ENCODE results near the gene PTPRE. TPM values are rescaled to one million over a fixed set of nuclear protein-coding genes. Genes with fewer than 3 reads are reported as not detected.

The PTPRE gene
- total RNA-seq, 1 donor from 2014 or later = 13.8 TPM

- intact Hi-C loops (cut with micrococcal nuclease) = no loop called here
- Histone ChIP-seq H3K27ac (replicated peaks) (peak overlapping the region; percentile 80), H3K4me1 (peaks cover 60% of the 10 kb centered on the region), H3K36me3 (no peaks in the 10 kb centered on the region), H3K27me3 (ENCODE audit: low read depth) (no peaks in the 10 kb centered on the region), H3K9me3 (replicated peaks) (peaks cover 17% of the 10 kb centered on the region), H3K4me3 (peak overlapping the region; percentile 46)
- DNase-seq = peak; percentile 80
- TF ChIP-seq, protein P1, sequence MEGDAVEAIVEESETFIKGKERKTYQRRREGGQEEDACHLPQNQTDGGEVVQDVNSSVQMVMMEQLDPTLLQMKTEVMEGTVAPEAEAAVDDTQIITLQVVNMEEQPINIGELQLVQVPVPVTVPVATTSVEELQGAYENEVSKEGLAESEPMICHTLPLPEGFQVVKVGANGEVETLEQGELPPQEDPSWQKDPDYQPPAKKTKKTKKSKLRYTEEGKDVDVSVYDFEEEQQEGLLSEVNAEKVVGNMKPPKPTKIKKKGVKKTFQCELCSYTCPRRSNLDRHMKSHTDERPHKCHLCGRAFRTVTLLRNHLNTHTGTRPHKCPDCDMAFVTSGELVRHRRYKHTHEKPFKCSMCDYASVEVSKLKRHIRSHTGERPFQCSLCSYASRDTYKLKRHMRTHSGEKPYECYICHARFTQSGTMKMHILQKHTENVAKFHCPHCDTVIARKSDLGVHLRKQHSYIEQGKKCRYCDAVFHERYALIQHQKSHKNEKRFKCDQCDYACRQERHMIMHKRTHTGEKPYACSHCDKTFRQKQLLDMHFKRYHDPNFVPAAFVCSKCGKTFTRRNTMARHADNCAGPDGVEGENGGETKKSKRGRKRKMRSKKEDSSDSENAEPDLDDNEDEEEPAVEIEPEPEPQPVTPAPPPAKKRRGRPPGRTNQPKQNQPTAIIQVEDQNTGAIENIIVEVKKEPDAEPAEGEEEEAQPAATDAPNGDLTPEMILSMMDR (IDR thresholded peaks at IDR 0.05; ENCODE audit: borderline replicate concordance) = no peak
These were observed 70.6 kb downstream of the PTPRE start for GRCh38 chr10:127977357-127978009.

DNA sequence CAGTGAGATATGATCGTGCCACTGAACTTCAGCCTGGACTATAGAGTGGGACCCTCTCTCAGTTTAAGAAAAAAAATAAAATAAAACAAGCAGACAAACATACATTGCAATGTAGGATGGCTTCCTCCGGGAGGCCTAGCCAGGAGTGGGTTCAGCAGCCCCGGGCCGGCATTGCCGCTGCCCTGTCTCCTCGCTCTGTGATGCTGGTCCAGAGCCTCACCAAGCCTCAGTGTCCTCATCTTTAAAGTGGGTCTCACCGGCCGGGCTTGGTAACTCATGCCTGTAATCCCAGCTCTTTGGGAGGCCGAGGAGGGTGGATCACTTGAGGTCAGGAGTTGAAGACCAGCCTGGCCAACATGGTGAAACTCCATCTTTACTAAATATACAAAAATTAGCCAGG lies 71.6 kb downstream of the PTPRE start:
- TF ChIP-seq, protein P1 (IDR thresholded peaks at IDR 0.05; ENCODE audit: borderline replicate concordance) = no peak
- Histone ChIP-seq H3K4me1 (peaks cover 70% of the 10 kb centered on the region), H3K27ac (replicated peaks) (peak overlapping the region; percentile 80), H3K27me3 (ENCODE audit: low read depth) (no peaks in the 10 kb centered on the region), H3K4me3 (no peak overlapping the region), H3K36me3 (no peaks in the 10 kb centered on the region), H3K9me3 (replicated peaks) (peaks cover 17% of the 10 kb centered on the region)
- intact Hi-C loops (cut with micrococcal nuclease) = no loop called here
- DNase-seq = no peak

DNA sequence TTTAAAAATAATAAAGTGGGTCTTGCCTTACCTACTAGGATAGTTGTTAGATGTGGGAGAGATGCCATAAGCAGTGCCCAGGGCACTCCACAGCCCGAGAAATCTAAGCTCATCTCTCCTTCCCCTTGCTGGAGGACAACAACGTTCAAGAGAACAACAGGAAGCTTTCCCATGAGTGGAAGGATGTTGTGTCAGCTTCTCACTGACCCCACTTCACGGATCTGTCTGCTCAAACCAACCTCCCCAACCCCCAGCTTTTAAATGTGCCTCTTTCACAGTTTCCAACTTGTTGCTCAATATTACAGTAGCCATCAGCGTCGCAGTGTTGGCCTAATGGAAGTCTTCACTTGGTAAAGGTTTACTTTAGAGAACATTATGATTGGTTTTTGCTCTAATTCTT lies 72.1 kb downstream of the PTPRE start:
- H3K4me1 ChIP-seq = peaks cover 68% of the 10 kb centered on the region
- H3K27me3 ChIP-seq (ENCODE audit: low read depth) = no peaks in the 10 kb centered on the region
- H3K4me3 ChIP-seq = no peak overlapping the region
- intact Hi-C loops (cut with micrococcal nuclease) = no loop called here
- peaks cover 17% of the 10 kb centered on the region for H3K9me3 ChIP-seq (replicated peaks)
- TF ChIP-seq, protein P1 (IDR thresholded peaks at IDR 0.05; ENCODE audit: borderline replicate concordance) = no peak
- no peak for DNase-seq
- H3K27ac ChIP-seq (replicated peaks) = peak overlapping the region; percentile 80
- no peaks in the 10 kb centered on the region for H3K36me3 ChIP-seq

- no peaks in the 10 kb centered on the region for H3K27me3 ChIP-seq (ENCODE audit: low read depth)
- TF ChIP-seq, protein P1 (IDR thresholded peaks at IDR 0.05; ENCODE audit: borderline replicate concordance) = no peak
- H3K4me3 ChIP-seq = no peak overlapping the region
- H3K36me3 ChIP-seq = no peaks in the 10 kb centered on the region
- H3K27ac ChIP-seq (replicated peaks) = peak overlapping the region; percentile 80
- DNase-seq = no peak
- peaks cover 64% of the 10 kb centered on the region for H3K4me1 ChIP-seq
- intact Hi-C loops (cut with micrococcal nuclease) = no loop called here
- H3K9me3 ChIP-seq (replicated peaks) = peaks cover 17% of the 10 kb centered on the region
These were observed 72.7 kb downstream of the PTPRE start for GRCh38 chr10:127979566-127979965.

- no peak overlapping the region for H3K27ac ChIP-seq (replicated peaks)
- no peaks in the 10 kb centered on the region for H3K36me3 ChIP-seq
- no peaks in the 10 kb centered on the region for H3K27me3 ChIP-seq (ENCODE audit: low read depth)
- peaks cover 61% of the 10 kb centered on the region for H3K4me1 ChIP-seq
- H3K9me3 ChIP-seq (replicated peaks) = peaks cover 17% of the 10 kb centered on the region
- no peak for DNase-seq
- TF ChIP-seq, protein P1 (IDR thresholded peaks at IDR 0.05; ENCODE audit: borderline replicate concordance) = no peak
- no peak overlapping the region for H3K4me3 ChIP-seq
- intact Hi-C loops (cut with micrococcal nuclease) = no loop called here
These were observed 74.0 kb downstream of the PTPRE start for GRCh38 chr10:127980898-127981297.
